H1 (cell line): ENCODE measurements around the gene SMIM28. TPM values are rescaled to one million over a fixed set of nuclear protein-coding genes. Genes with fewer than 3 reads are reported as not detected.
"Not testable (repeated sequence)": the region's sequence is repeated elsewhere in the genome, so short reads cannot be mapped to it uniquely, and the experiment has no call there.

ENCODE experiments used
- CTCF ChIA-PET: fragments of 300-600 bp; sonication (Branson Sonifier 250); formaldehyde crosslinking; loops from one replicate; lab custom pipeline; 2021; ENCODE audit not compliant: partially characterized antibody; lab: Charles Lee
- POLR2A ChIA-PET: fragments of 300-600 bp; sonication (Branson Sonifier 250); formaldehyde crosslinking; loops from one replicate; lab custom pipeline; 2021; ENCODE audit warnings: inconsistent platforms; ENCODE audit not compliant: partially characterized antibody; lab: Charles Lee
- DNase-seq, 2 experiments: peaks; one replicate each; pipeline versions ENCODE4 v3.0.0 to v3.0.0-alpha.2; 2010 to 2022; ENCODE audit warnings: low spot score in 2 of 2, low read depth in 1 of 2, mixed read lengths in 1 of 2
- FAIRE-seq: peaks from 2 replicates; lab custom pipeline; 2011; peaks lifted over from hg19 to GRCh38; lab: Jason Lieb, UNC
- H2AFZ ChIP-seq: 2 replicates; pipeline ENCODE4 v1.8.1; 2012; ENCODE audit warnings: low read length, inconsistent platforms
- H2AK5ac ChIP-seq: 2 replicates; pipeline ENCODE4 v1.6.1; 2013; ENCODE audit warnings: low read depth, low read length
- H2BK120ac ChIP-seq: replicated peaks from 2 replicates; pipeline ENCODE3; 2013; ENCODE audit warnings: low read depth, low read length, inconsistent platforms
- H2BK12ac ChIP-seq: 2 replicates; pipeline ENCODE4 v1.6.1; 2013; ENCODE audit warnings: low read depth, low read length
- H2BK15ac ChIP-seq: 2 replicates; pipeline ENCODE4 v1.6.1; 2013; ENCODE audit warnings: low read length
- H2BK20ac ChIP-seq: 2 replicates; pipeline ENCODE4 v1.6.1; 2013; ENCODE audit warnings: low read length
- H2BK5ac ChIP-seq: 2 replicates; pipeline ENCODE4 v1.6.1; 2013; ENCODE audit warnings: low read depth, low read length
- H3K14ac ChIP-seq: 2 replicates; pipeline ENCODE4 v1.6.1; 2013; ENCODE audit warnings: inconsistent platforms; ENCODE audit not compliant: insufficient read length
- H3K18ac ChIP-seq: 2 replicates; pipeline ENCODE4 v1.6.1; 2013; ENCODE audit warnings: low read length; ENCODE audit errors: extremely low read depth
- H3K23ac ChIP-seq: 2 replicates; pipeline ENCODE4 v1.6.1; 2013; ENCODE audit warnings: inconsistent platforms; ENCODE audit not compliant: insufficient read length
- H3K23me2 ChIP-seq: 2 replicates; pipeline ENCODE4 v1.6.1; 2013; ENCODE audit warnings: low read depth, low read length
- H3K27ac ChIP-seq: 2 replicates; pipeline ENCODE4 v1.6.1; 2011; ENCODE audit warnings: low read depth, low read length, inconsistent platforms
- H3K27me3 ChIP-seq, 4 experiments: replicated peaks in 1 of 4; 1 replicate in 1 of 4; 2 replicates in 3 of 4; pipeline versions ENCODE4 v1.6.1 to v1.8.1; 2011 to 2013; ENCODE audit warnings: low read length in 3 of 4, mild to moderate bottlenecking in 3 of 4, inconsistent platforms in 2 of 4, mixed read lengths in 2 of 4, moderate library complexity in 1 of 4; ENCODE audit not compliant: control insufficient read depth in 3 of 4, insufficient read depth in 3 of 4; ENCODE audit errors: extremely low read depth in 1 of 4
- H3K36me3 ChIP-seq, 4 experiments: 2 replicates each; pipeline versions ENCODE4 v1.6.1 to v1.8.1; 2011 to 2013; ENCODE audit warnings: mild to moderate bottlenecking in 4 of 4, low read length in 3 of 4, moderate library complexity in 2 of 4, control low read depth in 1 of 4, inconsistent platforms in 1 of 4; ENCODE audit not compliant: insufficient read depth in 4 of 4, control insufficient read depth in 2 of 4
- H3K4ac ChIP-seq: replicated peaks from 2 replicates; pipeline ENCODE3; 2013; ENCODE audit warnings: low read length, low read depth, mixed read lengths, inconsistent platforms; ENCODE audit not compliant: insufficient read length
- H3K4me1 ChIP-seq, 4 experiments: replicated peaks in 1 of 4; 1 replicate in 1 of 4; 2 replicates in 3 of 4; pipeline versions ENCODE4 v1.6.1 to v1.8.1; 2011 to 2013; ENCODE audit warnings: low read length in 3 of 4, inconsistent platforms in 2 of 4, mixed read lengths in 1 of 4; ENCODE audit not compliant: insufficient read depth in 4 of 4, control insufficient read depth in 3 of 4
- H3K4me2 ChIP-seq, 2 experiments: 2 replicates each; pipeline versions ENCODE4 v1.6.1 to v1.8.1; 2011 to 2013; ENCODE audit warnings: low read depth in 2 of 2, low read length in 2 of 2, control low read depth in 1 of 2, inconsistent platforms in 1 of 2, mild to moderate bottlenecking in 1 of 2; ENCODE audit not compliant: insufficient read depth in 1 of 2
- H3K4me3 ChIP-seq, 4 experiments: fragments of 200-600, 300-600 bp in 1 of 4; sonication (generic), shearing (Covaris generic), sonication (Bioruptor Twin) in 1 of 4; 2 replicates each; pipeline versions ENCODE4 v1.5.1 to v1.8.1; 2011 to 2016; ENCODE audit warnings: low read length in 4 of 4, low read depth in 3 of 4, control low read depth in 2 of 4, inconsistent platforms in 2 of 4, mild to moderate bottlenecking in 2 of 4, mixed read lengths in 1 of 4, moderate library complexity in 1 of 4; ENCODE audit not compliant: insufficient read depth in 2 of 4; ENCODE audit errors: extremely low read depth in 1 of 4
- H3K56ac ChIP-seq: replicated peaks from 2 replicates; pipeline ENCODE3; 2013; ENCODE audit warnings: low read depth, mild to moderate bottlenecking, mixed read lengths, low read length, inconsistent platforms; ENCODE audit not compliant: insufficient read length
- H3K79me1 ChIP-seq: 2 replicates; pipeline ENCODE4 v1.6.1; 2013; ENCODE audit warnings: low read depth, low read length, control low read depth
- H3K79me2 ChIP-seq, 2 experiments: 2 replicates each; pipeline versions ENCODE4 v1.6.1 to v1.8.1; 2012 to 2013; ENCODE audit warnings: low read length in 2 of 2, mild to moderate bottlenecking in 2 of 2, inconsistent platforms in 1 of 2; ENCODE audit not compliant: insufficient read depth in 2 of 2, control insufficient read depth in 1 of 2
- H3K9ac ChIP-seq, 4 experiments: replicated peaks in 1 of 4; 1 replicate in 1 of 4; 2 replicates in 3 of 4; pipeline versions ENCODE4 v1.6.1 to v1.8.1; 2011 to 2013; ENCODE audit warnings: low read depth in 3 of 4, low read length in 3 of 4, control low read depth in 2 of 4, mild to moderate bottlenecking in 2 of 4, moderate library complexity in 2 of 4, inconsistent platforms in 1 of 4; ENCODE audit errors: extremely low read depth in 1 of 4
- H3K9me3 ChIP-seq, 2 experiments: 2 replicates each; pipeline versions ENCODE4 v1.6.1 to v1.8.1; 2012 to 2013; ENCODE audit warnings: mild to moderate bottlenecking in 2 of 2, moderate library complexity in 2 of 2, control low read depth in 1 of 2, inconsistent platforms in 1 of 2, low read depth in 1 of 2, low read length in 1 of 2, mixed read lengths in 1 of 2; ENCODE audit not compliant: insufficient read depth in 2 of 2
- H4K20me1 ChIP-seq, 2 experiments: replicated peaks in 1 of 2; 2 replicates each; pipeline versions ENCODE3 to v1.8.1; 2011 to 2013; ENCODE audit warnings: inconsistent platforms in 2 of 2, low read length in 2 of 2, mild to moderate bottlenecking in 1 of 2; ENCODE audit not compliant: insufficient read depth in 2 of 2, control insufficient read depth in 1 of 2
- H4K5ac ChIP-seq: 2 replicates; pipeline ENCODE4 v1.6.1; 2013; ENCODE audit warnings: low read length, low read depth, mixed read lengths, inconsistent platforms; ENCODE audit not compliant: insufficient read length
- H4K8ac ChIP-seq: 2 replicates; pipeline ENCODE4 v1.8.0; 2013; ENCODE audit warnings: mild to moderate bottlenecking, moderate library complexity, low read length, inconsistent platforms; ENCODE audit not compliant: insufficient read depth; ENCODE audit errors: extremely low read depth
- H4K91ac ChIP-seq: replicated peaks from 2 replicates; pipeline ENCODE3; 2013; ENCODE audit warnings: low read length, mixed read lengths, inconsistent platforms; ENCODE audit not compliant: insufficient read length
- WGBS, 2 experiments: shearing (Covaris generic) in 1 of 2; methylation state at CpG; one replicate each; pipeline versions ENCODE4 v1.1.6 to v1.1.7; 2013 to 2015; ENCODE audit warnings: low lambda C conversion rate in 2 of 2, mixed read lengths in 2 of 2, inconsistent platforms in 1 of 2, low coverage in 1 of 2, missing lambda C conversion rate in 1 of 2; ENCODE audit not compliant: insufficient replicate concordance in 2 of 2, insufficient coverage in 1 of 2, insufficient read length in 1 of 2; ENCODE audit errors: extremely low coverage in 1 of 2, missing lambda C conversion rate in 1 of 2; 5-methylcytosine and 5-hydroxymethylcytosine counted together
- polyA plus RNA-seq, 7 experiments: library from polyadenylated mRNA; depleted of rRNA in 3 of 7; stranded (reverse) in 5 of 7; unstranded in 2 of 7; fragments of >200 nt in 5 of 7; fragments of 200-250 nt in 2 of 7; gene quantifications; 1 replicate in 5 of 7; 2 replicates in 1 of 7; 4 replicates in 1 of 7; pipeline versions ENCODE4 v1.2.1 to v1.2.3, GENCODE V29; 2011 to 2013; ENCODE audit warnings: missing spikeins in 2 of 7, mixed read lengths in 2 of 7
- total RNA-seq: library from RNA; stranded (reverse); fragmentation: NEBNext Ultra II Directional; extraction: Animal tissue kit (Norgen Biotek cat#: 25700); gene quantifications from 2 replicates; pipeline ENCODE4 v1.2.1, GENCODE V29; 2021

SMIM28 gene
- total and polyA plus RNA-seq, 2 of the 8 experiments (the other 6 are each of a cell fraction or from before 2014, with no cell fraction given) = not detected

DNA sequence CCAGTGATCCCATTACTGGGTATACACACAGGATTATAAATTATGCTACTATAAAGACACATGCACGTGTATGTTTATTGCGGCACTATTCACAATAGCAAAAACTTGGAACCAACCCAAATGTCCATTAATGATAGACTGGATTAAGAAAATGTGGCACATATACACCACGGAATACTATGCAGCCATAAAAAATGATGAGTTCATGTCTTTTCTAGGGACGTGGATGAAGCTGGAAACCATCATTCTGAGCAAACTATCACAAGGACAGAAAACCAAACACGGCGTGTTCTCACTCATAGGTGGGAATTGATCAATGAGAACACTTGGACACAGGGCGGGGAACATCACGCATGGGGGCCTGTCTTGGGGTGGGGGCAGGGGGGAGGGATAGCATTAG lies 9.0 kb upstream of the SMIM28 start:
- H4K8ac ChIP-seq, H3K79me2 ChIP-seq, H3K9me3 ChIP-seq, H3K23me2 ChIP-seq, H3K23ac ChIP-seq, H4K5ac ChIP-seq, H3K18ac ChIP-seq, H4K20me1 ChIP-seq, H3K4me1 ChIP-seq, H2BK12ac ChIP-seq, POLR2A ChIA-PET, H2BK15ac ChIP-seq, H3K27me3 ChIP-seq, H3K79me1 ChIP-seq, H3K56ac ChIP-seq, FAIRE-seq, H3K14ac ChIP-seq, H2AFZ ChIP-seq, H3K4me2 ChIP-seq, H3K27ac ChIP-seq, H3K36me3 ChIP-seq, H3K4me3 ChIP-seq, CTCF ChIA-PET, H2BK5ac ChIP-seq, H4K91ac ChIP-seq, DNase-seq, H3K4ac ChIP-seq, H2AK5ac ChIP-seq, H2BK20ac ChIP-seq, H3K9ac ChIP-seq, H2BK120ac ChIP-seq: not testable (repeated sequence)
- WGBS, 2 experiments = 90% methylated on average over 8 of the region's 8 CpGs; no CpG with 5 or more reads in 1 of the 2 experiments
